GM20431 (cell line): ENCODE results near the gene GSTCD.
"Not testable (repeated sequence)": the region's sequence is repeated elsewhere in the genome, so short reads cannot be mapped to it uniquely, and the experiment has no call there.

Source experiments
- in situ Hi-C: fragments of 300-500 bp; cut with MseI, MboI; formaldehyde crosslinking; loops from one replicate; pipeline ENCODE4 v1.15.0; 2020; ENCODE audit warnings: low sequenced_read_pairs; ENCODE audit not compliant: unreplicated experiment

The GSTCD gene

DNA sequence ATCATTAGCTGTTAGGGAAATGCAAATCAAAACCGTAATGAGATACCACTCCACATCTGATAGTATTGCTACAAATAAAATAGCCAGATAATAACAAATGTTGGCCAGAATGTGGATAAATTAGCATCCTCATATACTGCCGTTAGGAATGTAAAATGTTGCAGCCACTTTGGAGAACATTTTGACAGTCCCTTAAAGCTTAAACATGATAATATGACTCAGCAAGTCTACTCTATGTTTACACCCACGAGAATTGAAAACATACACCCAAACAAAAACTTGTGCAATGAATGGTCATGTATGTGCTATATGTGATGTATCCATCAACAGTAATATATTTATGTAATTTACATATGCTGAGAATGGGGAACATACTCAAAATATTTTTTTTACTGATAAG lies 78.2 kb downstream of the GSTCD start:
- in situ Hi-C loops = no loop called here

DNA sequence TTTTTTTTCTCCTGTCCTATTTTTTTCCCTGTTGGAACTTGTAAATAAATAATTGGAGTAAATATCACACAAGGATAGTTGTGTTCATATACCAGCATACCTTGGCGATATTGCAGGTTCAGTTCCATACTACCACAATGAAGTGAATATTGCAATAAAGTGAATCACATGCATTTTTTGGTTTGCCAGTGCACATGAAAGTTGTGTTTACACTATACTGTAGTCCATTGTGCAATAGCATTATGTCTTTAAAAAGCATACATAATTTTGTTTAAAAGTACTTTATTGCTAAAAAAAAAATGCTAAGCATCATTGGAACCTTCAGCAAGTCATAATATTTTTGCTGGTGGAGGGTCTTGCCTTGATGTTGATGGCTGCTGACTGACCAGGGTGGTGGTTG lies 88.6 kb downstream of the GSTCD start:
- in situ Hi-C loops = no loop called here

- in situ Hi-C loops = no loop called here
These were observed 97.0 kb downstream of the GSTCD start for GRCh38 chr4:105805501-105806120.

DNA sequence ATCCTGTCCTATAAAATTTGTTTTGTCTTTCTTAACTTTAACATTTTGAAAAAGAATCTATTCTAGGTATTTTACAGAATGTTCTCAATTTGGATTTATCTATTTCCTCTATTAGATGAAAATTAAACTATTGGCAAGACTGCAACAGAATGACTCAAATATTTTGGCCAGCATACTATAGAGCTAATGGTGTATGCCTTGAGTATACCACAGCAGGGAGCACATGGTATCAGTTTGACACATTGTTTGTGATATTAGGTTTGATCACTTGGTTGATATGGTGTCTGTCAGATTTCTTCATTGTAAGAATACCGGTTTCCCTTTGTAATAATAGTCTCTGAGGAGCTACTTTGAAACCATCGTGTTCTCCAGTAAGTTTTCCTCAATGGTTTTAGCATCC lies 98.9 kb downstream of the GSTCD start:
- in situ Hi-C loops = no loop called here

- in situ Hi-C loops = no loop called here
These were observed 99.6 kb downstream of the GSTCD start for GRCh38 chr4:105808030-105808749.

- in situ Hi-C loops = no loop called here
These were observed 100.1 kb downstream of the GSTCD start for GRCh38 chr4:105808750-105809041.

GRCh38 chr4:105815701-105816100 lies 107.1 kb downstream of the GSTCD start:
- in situ Hi-C loops = no loop called here

- in situ Hi-C loops = no loop called here
These were observed 113.5 kb downstream of the GSTCD start for GRCh38 chr4:105822061-105822460.

- in situ Hi-C loops = no loop called here
These were observed 119.5 kb downstream of the GSTCD start for GRCh38 chr4:105828074-105828473.

GRCh38 chr4:105831189-105831588 lies 122.6 kb downstream of the GSTCD start:
- in situ Hi-C loops = no loop called here

DNA sequence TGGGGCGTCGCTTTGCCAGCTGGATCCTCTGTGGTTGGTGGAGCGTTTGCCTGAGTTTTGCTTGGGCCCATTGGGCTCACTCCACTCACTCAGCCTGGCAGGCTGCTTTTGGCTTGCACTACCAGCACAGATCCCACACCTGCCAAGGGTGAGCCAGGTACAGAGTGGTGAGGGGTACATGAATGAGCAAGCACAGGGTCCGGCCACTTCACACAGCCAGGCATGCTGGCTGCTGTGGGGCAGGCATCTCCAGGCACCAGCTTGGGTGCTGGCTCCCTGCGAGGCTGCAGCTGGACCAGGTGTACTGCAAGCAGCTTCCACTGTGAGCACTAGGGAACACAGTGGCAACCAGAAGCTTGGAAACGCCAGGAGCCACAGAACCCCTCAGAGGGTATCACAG lies 126.6 kb downstream of the GSTCD start:
- in situ Hi-C loops = no loop called here

DNA sequence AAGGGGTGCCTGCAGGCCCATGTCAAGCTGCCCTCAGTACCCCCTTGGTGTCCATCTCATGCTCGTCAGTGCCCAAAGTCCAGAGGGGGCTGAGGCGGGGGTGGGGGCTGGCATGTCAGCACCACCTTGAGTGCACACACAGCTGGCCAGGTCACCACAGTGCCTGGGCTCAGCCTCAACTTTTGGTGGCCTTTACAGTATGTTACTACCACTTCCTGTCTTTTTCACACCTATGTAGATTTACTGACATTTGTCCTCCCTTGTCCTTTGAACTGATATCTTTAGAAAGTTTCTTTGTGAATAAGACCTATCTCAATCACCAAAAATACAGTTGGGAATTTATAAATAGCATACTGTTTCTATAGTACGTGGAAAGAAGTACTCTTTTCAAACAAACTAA lies 128.0 kb downstream of the GSTCD start:
- in situ Hi-C loops = no loop called here

DNA sequence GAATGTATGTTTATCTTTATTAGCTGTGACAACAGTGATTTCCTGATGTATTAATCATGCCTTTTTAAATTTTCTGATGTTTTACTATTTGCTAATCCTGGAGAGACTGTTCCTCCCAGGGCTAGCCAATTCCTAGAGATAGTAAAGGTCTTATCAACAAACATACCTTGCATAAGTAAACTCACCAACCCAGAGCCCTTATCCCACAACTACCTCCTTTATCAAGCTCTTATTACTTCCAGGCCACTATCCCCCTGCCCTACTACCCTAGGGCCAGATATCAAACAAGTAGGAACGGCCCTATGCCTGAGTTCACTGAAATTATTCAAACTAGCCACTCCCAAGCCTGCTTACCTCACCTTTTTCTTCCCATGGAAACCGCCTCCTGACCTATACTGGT lies 128.5 kb downstream of the GSTCD start:
- in situ Hi-C loops = no loop called here

- in situ Hi-C loops = no loop called here
These were observed 129.5 kb downstream of the GSTCD start for GRCh38 chr4:105838082-105838481.

GRCh38 chr4:105840426-105841174 lies 132.0 kb downstream of the GSTCD start:
- in situ Hi-C loops = no loop called here

DNA sequence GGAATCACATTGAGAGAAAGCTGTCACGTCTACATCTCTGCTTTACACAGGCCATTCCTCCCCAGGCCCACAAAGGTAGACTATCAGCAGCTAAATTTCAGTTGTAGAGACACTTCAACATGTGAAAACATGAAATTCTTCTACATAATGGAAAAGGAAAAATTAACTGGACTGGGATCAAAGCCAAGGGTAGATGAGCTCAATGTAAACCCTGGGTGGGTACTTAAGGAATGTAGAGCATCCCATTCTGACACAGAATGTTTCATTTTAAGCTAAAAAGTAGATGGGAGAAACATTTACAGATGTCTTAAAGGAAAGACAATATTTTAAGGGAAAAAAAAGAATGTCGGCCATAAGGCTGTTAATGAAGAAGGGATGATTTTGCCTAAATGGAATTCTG lies 135.4 kb downstream of the GSTCD start:
- in situ Hi-C loops = no loop called here

GRCh38 chr4:105845559-105845958 lies 137.0 kb downstream of the GSTCD start:
- in situ Hi-C loops = no loop called here

- in situ Hi-C loops = not testable (repeated sequence)
These were observed 139.8 kb downstream of the GSTCD start for GRCh38 chr4:105848359-105848758.

DNA sequence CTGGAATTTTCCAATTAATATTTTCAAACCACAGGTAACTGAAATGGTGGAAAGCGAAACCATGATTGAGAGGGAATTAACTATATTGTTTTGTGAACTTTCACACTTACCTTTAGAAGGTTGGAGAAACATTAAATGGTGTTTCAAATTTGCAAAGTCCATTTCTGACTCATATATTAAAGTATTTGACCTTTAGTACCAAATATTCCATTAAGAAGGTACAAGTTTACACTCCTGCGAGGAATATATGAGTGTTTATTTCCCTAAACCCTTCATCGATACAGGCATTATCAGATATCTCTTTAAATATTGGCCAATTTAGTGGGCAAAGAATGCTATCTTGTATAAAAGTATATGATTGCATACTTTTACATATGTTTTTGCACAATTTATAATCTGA lies 142.6 kb downstream of the GSTCD start:
- in situ Hi-C loops = no loop called here

DNA sequence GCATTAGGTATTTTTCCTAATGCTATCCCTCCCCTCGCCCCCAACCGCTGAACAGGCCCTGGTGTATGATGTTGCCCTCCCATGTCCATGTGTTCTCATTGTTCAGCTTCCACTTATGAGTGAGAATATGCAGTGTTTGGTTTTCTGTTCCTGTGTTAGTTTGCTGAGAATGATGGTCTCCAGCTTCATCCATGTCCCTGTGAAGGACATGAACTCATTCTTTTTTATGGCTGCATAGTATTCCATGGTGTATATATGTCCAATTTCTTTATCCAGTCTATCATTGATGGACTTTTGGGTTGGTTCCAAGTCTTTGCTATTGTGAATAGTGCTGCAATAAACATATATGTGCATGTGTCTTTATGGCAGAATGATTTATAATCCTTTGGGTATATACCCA lies 143.6 kb downstream of the GSTCD start:
- in situ Hi-C loops = not testable (repeated sequence)

DNA sequence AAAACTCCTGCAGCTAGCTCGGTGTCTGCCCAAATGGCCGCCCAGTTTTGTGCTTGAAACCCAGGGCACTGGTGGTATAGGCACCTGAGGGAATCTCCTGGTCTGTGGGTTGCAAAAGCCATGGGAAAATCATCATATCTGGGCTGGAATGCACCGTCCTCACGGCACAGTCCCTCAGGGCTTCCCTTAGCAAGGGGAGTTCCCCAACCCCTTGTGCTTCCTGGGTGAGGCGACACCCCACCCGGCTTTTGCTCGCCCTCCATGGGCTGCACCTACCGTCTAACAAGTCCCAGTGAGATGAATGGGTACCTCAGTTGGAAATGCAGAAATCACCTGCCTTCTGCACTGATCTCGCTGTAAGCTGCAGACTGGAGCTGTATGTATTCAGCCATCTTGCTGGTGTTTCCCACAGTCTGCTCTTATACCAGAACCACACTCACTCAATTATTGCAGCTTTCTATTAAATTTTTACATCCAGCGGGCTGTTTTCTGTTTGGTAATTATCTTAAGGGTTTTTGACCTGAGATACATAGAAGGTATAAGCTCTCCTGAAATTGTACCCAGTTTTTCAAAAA lies 150.0 kb downstream of the GSTCD start:
- in situ Hi-C loops = no loop called here
